ENCODE data around the gene FBLN5. TPM values are rescaled to one million over a fixed set of nuclear protein-coding genes. Genes with fewer than 3 reads are reported as not detected.

The FBLN5 gene
- total RNA-seq, 1 experiment from 2014 or later = 0.90 TPM

- H3K4me3 Mint-ChIP-seq (ENCODE audit: low read depth, unreplicated experiment) = no peak overlapping the region
- BruUV-seq (replicated peaks) = no TSS peak
- H3K27ac Mint-ChIP-seq (ENCODE audit: unreplicated experiment) = peak overlapping the region; percentile 48
- DNase-seq = no peak
- peaks cover 69% of the 10 kb centered on the region for H3K4me1 Mint-ChIP-seq (ENCODE audit: low read depth, unreplicated experiment)
- intact Hi-C loops (cut with micrococcal nuclease; ENCODE audit: unreplicated experiment) = no loop called here
- H3K9me3 Mint-ChIP-seq (ENCODE audit: low read depth, unreplicated experiment) = no peaks in the 10 kb centered on the region
- no peaks in the 10 kb centered on the region for H3K27me3 Mint-ChIP-seq (ENCODE audit: unreplicated experiment)
- H3K36me3 Mint-ChIP-seq (ENCODE audit: insufficient read depth, unreplicated experiment) = peaks cover 12% of the 10 kb centered on the region
- no peak for TF ChIP-seq CTCF (IDR thresholded peaks at IDR 0.05; ENCODE audit: unreplicated experiment)
- CTCF ChIA-PET = no interaction called here
Observed at GRCh38 chr14:91875525-91876286, 71.8 kb downstream of the FBLN5 start.

DNA sequence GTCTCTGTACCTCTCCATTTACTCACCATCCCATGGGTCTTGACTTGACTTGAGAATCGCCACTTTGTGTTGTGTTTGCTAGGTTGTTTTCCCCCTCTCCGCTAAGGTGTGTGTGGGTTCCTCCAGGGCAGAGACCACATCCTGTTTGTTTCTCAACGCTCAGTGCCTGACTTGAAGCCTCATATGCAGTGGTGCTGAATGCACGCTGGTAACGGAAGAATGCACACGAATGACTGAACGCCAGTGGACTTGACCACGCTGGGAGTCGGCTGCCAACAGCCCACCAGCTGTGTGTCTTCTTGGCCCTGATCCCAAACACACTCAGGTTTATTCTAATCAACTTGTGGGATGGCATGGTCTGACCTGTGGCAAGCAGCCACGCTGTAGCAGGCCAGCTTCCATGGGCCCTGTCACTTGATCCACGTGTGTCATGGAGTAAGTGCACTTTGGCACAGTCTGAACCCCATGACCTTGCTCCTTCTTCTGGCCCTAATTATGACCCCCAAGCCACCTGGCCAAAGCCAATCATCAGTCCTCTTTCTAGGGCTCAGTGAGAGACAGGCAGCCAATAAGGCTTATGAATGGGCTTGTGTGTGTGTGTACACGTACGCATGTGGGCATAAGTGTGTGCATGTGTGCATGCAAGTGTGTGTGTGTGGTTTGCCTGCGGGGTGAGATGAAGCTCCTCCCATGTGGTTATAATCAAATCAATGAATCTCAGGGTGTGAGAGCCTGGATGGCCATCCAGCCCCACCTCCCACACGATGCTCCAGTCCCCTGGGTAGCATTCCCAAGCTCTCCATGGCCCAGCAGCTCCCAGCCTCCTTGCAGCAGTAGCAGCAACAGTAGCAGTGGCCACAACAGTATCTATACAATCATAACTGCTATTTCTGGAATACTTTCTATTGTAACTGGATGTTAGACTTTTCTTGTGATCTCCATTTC is 73.8 kb downstream of the FBLN5 start:
- no peaks in the 10 kb centered on the region for H3K27me3 Mint-ChIP-seq (ENCODE audit: unreplicated experiment)
- no peaks in the 10 kb centered on the region for H3K9me3 Mint-ChIP-seq (ENCODE audit: low read depth, unreplicated experiment)
- intact Hi-C loops (cut with micrococcal nuclease; ENCODE audit: unreplicated experiment) = loop anchor here (2.0 to 5.0 kb wide), 3 partner anchors 39 to 119 kb away; no protein-coding TSS in a partner anchor
- peaks cover 66% of the 10 kb centered on the region for H3K4me1 Mint-ChIP-seq (ENCODE audit: low read depth, unreplicated experiment)
- H3K36me3 Mint-ChIP-seq (ENCODE audit: insufficient read depth, unreplicated experiment) = peaks cover 12% of the 10 kb centered on the region
- peak overlapping the region; percentile 98 for H3K27ac Mint-ChIP-seq (ENCODE audit: unreplicated experiment)
- no TSS peak for BruUV-seq (replicated peaks)
- TF ChIP-seq CTCF (IDR thresholded peaks at IDR 0.05; ENCODE audit: unreplicated experiment) = no peak
- peak overlapping the region; percentile 56 for H3K4me3 Mint-ChIP-seq (ENCODE audit: low read depth, unreplicated experiment)
- peak; percentile 48 for DNase-seq
- CTCF ChIA-PET = interaction anchor here (0.6 to 1.9 kb wide), 3 partner anchors 37 to 267 kb away, joined by 6 to 8 read pairs (median 7); no protein-coding TSS in a partner anchor

DNA sequence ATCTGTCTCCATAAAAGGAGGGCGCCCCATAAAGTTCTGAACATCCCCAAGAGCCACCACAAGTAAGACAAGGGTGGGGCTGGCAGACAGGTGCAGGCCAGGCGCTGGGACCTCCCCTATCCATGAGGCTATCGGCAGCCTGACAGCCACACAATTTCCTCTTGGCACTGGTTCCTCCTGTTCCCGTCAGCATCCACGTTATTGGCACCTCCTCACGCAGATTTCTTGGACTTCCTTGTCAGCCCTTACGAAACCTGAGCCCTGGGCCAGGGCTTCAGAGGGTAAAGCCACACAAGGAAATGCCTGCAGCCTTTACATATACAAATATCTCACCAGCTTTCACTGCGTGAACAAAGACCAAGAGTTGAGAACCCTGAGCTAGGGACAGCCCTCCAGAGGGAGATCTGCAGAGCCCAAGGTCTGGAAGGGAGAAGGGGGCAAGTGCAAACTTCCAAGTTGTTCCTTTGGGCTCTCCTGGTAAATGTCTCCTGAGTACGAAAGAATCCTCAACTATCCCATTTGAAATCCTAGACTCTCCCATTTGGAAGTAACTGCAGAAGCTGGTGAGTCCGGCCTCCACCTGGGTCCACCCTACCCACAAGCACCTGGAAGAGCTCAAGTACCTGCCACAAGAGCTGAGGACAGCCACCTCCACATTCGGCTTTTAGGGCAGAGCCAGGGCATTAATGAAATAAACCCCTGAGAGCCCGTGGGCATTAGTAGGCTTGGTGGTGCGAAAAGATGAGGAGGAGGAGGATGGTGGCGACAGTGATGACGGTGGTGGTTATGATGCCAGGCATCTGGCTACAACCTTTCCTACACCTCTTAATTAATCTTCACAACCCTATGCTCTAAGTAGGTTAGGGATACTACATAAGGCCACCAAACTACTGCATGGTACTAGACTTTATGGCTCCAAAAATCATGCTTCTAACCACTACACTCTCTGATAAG is 74.7 kb downstream of the FBLN5 start:
- CTCF ChIA-PET = interaction anchor here (0.8 to 1.9 kb wide), 5 partner anchors 9 to 124 kb away, joined by 3 to 9 read pairs (median 6); no protein-coding TSS in a partner anchor
- H3K36me3 Mint-ChIP-seq (ENCODE audit: insufficient read depth, unreplicated experiment) = peaks cover 12% of the 10 kb centered on the region
- intact Hi-C loops (cut with micrococcal nuclease; ENCODE audit: unreplicated experiment) = loop anchor here (2.0 to 5.0 kb wide), 3 partner anchors 38 to 118 kb away; no protein-coding TSS in a partner anchor
- BruUV-seq (replicated peaks) = TSS peak; percentile 90
- H3K9me3 Mint-ChIP-seq (ENCODE audit: low read depth, unreplicated experiment) = no peaks in the 10 kb centered on the region
- peak overlapping the region; percentile 98 for H3K27ac Mint-ChIP-seq (ENCODE audit: unreplicated experiment)
- no peaks in the 10 kb centered on the region for H3K27me3 Mint-ChIP-seq (ENCODE audit: unreplicated experiment)
- peak; percentile 92 for DNase-seq
- peaks cover 57% of the 10 kb centered on the region for H3K4me1 Mint-ChIP-seq (ENCODE audit: low read depth, unreplicated experiment)
- H3K4me3 Mint-ChIP-seq (ENCODE audit: low read depth, unreplicated experiment) = peak overlapping the region; percentile 56
- no peak for TF ChIP-seq CTCF (IDR thresholded peaks at IDR 0.05; ENCODE audit: unreplicated experiment)

Measured in Calu3 (cell line).